ENCODE data around the gene ENAM.

GRCh38 chr4:70603856-70604255 lies 24.7 kb upstream of the ENAM start:
- TF ChIP-seq CTCF (conservative IDR thresholded peaks at IDR 0.05), result no peak
- TF ChIP-seq ZFX (IDR thresholded peaks at IDR 0.05), result no peak

Measured in C4-2B (cell line).